ENCODE results near the gene DTNA.

DNA sequence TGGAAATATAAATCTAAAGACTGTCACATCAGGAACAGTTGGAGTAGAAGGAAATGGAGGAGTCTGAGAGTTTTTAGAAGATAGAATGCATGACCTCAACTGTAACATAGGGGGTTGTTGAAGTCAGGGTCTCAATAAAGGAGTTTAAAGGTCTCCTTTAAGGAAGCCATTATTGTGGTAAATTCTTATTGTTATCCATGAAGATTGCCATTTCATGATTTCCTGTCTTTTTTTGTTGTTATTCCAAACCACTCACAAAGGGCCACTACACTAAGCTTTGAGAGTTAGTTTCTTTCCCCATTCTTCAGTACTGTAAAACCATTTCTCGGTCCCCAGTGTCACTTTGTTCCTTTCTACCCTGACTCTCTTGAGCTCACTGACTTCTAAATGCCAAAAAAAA lies 134.0 kb downstream of the DTNA start:
- TF ChIP-seq YY1 (IDR thresholded peaks at IDR 0.05; ENCODE audit: low read depth) (no peak), REST (IDR thresholded peaks at IDR 0.05; ENCODE audit: low read depth) (no peak), FOXM1 (IDR thresholded peaks at IDR 0.05; ENCODE audit: borderline replicate concordance, low read depth) (no peak), CREB1 (IDR thresholded peaks at IDR 0.05; ENCODE audit: low read depth) (no peak), EGR1 (IDR thresholded peaks at IDR 0.05) (no peak), EP300 (IDR thresholded peaks at IDR 0.05; ENCODE audit: borderline replicate concordance) (no peak), MAX (IDR thresholded peaks at IDR 0.05) (no peak), RAD21 (IDR thresholded peaks at IDR 0.05; ENCODE audit: low read depth) (no peak), TAF1 (IDR thresholded peaks at IDR 0.05; ENCODE audit: low read depth) (no peak), CEBPB (IDR thresholded peaks at IDR 0.05) (no peak)
- TF ChIP-seq, protein P1, sequence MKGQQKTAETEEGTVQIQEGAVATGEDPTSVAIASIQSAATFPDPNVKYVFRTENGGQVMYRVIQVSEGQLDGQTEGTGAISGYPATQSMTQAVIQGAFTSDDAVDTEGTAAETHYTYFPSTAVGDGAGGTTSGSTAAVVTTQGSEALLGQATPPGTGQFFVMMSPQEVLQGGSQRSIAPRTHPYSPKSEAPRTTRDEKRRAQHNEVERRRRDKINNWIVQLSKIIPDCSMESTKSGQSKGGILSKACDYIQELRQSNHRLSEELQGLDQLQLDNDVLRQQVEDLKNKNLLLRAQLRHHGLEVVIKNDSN (IDR thresholded peaks at IDR 0.05): no peak
